ENCODE measurements around the gene SNRNP35. TPM values are rescaled to one million over a fixed set of nuclear protein-coding genes. Genes with fewer than 3 reads are reported as not detected.

The SNRNP35 gene
- total and polyA plus RNA-seq, 9 of the 15 experiments (the other 6 are each of a cell fraction or from before 2014, with no cell fraction given), result 17.7 to 41.0 (median 25.5) TPM

- no peak for TF ChIP-seq NR0B1 (IDR thresholded peaks at IDR 0.05; ENCODE audit: partially characterized antibody)
- TF ChIP-seq FUS (optimal IDR thresholded peaks at IDR 0.05; ENCODE audit: low read depth, low read length), result no peak
- TF ChIP-seq ZNF695 (CRISPR knock-in tag; IDR thresholded peaks at IDR 0.05), result no peak
- TF ChIP-seq ARID3A (IDR thresholded peaks at IDR 0.05; ENCODE audit: borderline replicate concordance, low read depth, low read length), result peak; percentile 59; the same call in 1 of the 2 replicates
- no peak for TF ChIP-seq MIER1 (IDR thresholded peaks at IDR 0.05; ENCODE audit: low read depth)
- peak; percentile 73 for TF ChIP-seq HCFC1 (IDR thresholded peaks at IDR 0.05; ENCODE audit: low read depth, low read length)
- no peak for TF ChIP-seq RAD51 (IDR thresholded peaks at IDR 0.05; ENCODE audit: borderline replicate concordance, low read depth)
- TF ChIP-seq TAF9B (IDR thresholded peaks at IDR 0.05; ENCODE audit: partially characterized antibody), result peak; percentile 92
- TF ChIP-seq ZNF41 (CRISPR knock-in tag; conservative IDR thresholded peaks at IDR 0.05), result no peak
- no peak for TF ChIP-seq ZBTB26 (CRISPR knock-in tag; IDR thresholded peaks at IDR 0.05)
- TF ChIP-seq ZNF740 (CRISPR knock-in tag; IDR thresholded peaks at IDR 0.05), result no peak
- no peak for TF ChIP-seq ZNF740 (tag; IDR thresholded peaks at IDR 0.05)
- TF ChIP-seq JUNB (CRISPR knock-in tag; conservative IDR thresholded peaks at IDR 0.05), result no peak
- TF ChIP-seq OTX1 (CRISPR knock-in tag; IDR thresholded peaks at IDR 0.05), result no peak
- peak in 1 of 2 experiments; percentile 84; a peak in 2 of 4 replicates for TF ChIP-seq TEAD1 (CRISPR knock-in tag; IDR thresholded peaks at IDR 0.05)
- TF ChIP-seq TEAD4 (IDR thresholded peaks at IDR 0.05; ENCODE audit: low read length), result peak; percentile 50
- no peak for TF ChIP-seq TEAD4 (CRISPR knock-in tag; IDR thresholded peaks at IDR 0.05; ENCODE audit: borderline replicate concordance)
- TF ChIP-seq ZBTB11 (CRISPR knock-in tag; IDR thresholded peaks at IDR 0.05), result peak in 1 of 3 experiments; percentile 91; a peak in 2 of 6 replicates
Measured at GRCh38 chr12:123457980-123458779, at the start of gene SNRNP35 (continued).

Measured in K562 (cell line).